IPS-15b (cell line): ENCODE data around the gene RSRP1.
"Not testable (repeated sequence)": the region's sequence is repeated elsewhere in the genome, so short reads cannot be mapped to it uniquely, and the experiment has no call there.

ENCODE experiments used
- H3K27me3 ChIP-seq: one replicate; pipeline ENCODE4 v1.6.1; 2013; ENCODE audit warnings: low read length; ENCODE audit not compliant: control insufficient read depth, insufficient read depth
- H3K36me3 ChIP-seq: one replicate; pipeline ENCODE4 v1.6.1; 2013; ENCODE audit warnings: low read length; ENCODE audit not compliant: control insufficient read depth, insufficient read depth
- H3K4me1 ChIP-seq: one replicate; pipeline ENCODE4 v1.6.1; 2013; ENCODE audit warnings: mild to moderate bottlenecking, low read length; ENCODE audit not compliant: control insufficient read depth, insufficient read depth
- H3K4me3 ChIP-seq: one replicate; pipeline ENCODE4 v1.5.1; 2013; ENCODE audit warnings: low read depth, low read length
- H3K9ac ChIP-seq: one replicate; pipeline ENCODE4 v1.6.1; 2013; ENCODE audit warnings: low read depth, mild to moderate bottlenecking, low read length
- H3K9me3 ChIP-seq: one replicate; pipeline ENCODE4 v1.6.1; 2013; ENCODE audit warnings: mild to moderate bottlenecking, low read length; ENCODE audit not compliant: control insufficient read depth, insufficient read depth

RSRP1 gene

GRCh38 chr1:25247024-25247828 lies at the start of gene RSRP1:
Gene RSRP1 (minus strand): TSS chr1:25247454. CDS start chr1:25246963, 491 bp downstream.
- peaks cover 25% of the 10 kb centered on the region for H3K36me3 ChIP-seq
- H3K9ac ChIP-seq, result peak within 1 kb of the TSS; percentile 98
- H3K4me3 ChIP-seq, result peak within 1 kb of the TSS; percentile 99
- H3K27me3 ChIP-seq, result no peaks in the 10 kb centered on the region
- no peaks in the 10 kb centered on the region for H3K4me1 ChIP-seq
- H3K9me3 ChIP-seq, result no peaks in the 10 kb centered on the region

GRCh38 chr1:25296501-25296900 lies 49.2 kb upstream of the RSRP1 start:
- H3K36me3 ChIP-seq, H3K9me3 ChIP-seq, H3K4me3 ChIP-seq, H3K4me1 ChIP-seq, H3K9ac ChIP-seq, H3K27me3 ChIP-seq: not testable (repeated sequence)

- H3K9me3 ChIP-seq, H3K4me3 ChIP-seq, H3K9ac ChIP-seq, H3K4me1 ChIP-seq, H3K27me3 ChIP-seq, H3K36me3 ChIP-seq: not testable (repeated sequence)
Observed at GRCh38 chr1:25294889-25295826, 47.9 kb upstream of the RSRP1 start.

GRCh38 chr1:25293426-25293825 lies 46.2 kb upstream of the RSRP1 start:
- not testable (repeated sequence) for H3K9ac ChIP-seq, H3K36me3 ChIP-seq, H3K4me3 ChIP-seq, H3K9me3 ChIP-seq, H3K27me3 ChIP-seq, H3K4me1 ChIP-seq

- not testable (repeated sequence) for H3K4me1 ChIP-seq, H3K27me3 ChIP-seq, H3K9me3 ChIP-seq, H3K4me3 ChIP-seq, H3K36me3 ChIP-seq, H3K9ac ChIP-seq
Observed at GRCh38 chr1:25290043-25290442, 42.8 kb upstream of the RSRP1 start.

GRCh38 chr1:25288573-25289101 lies 41.4 kb upstream of the RSRP1 start:
- not testable (repeated sequence) for H3K36me3 ChIP-seq, H3K9ac ChIP-seq, H3K4me3 ChIP-seq, H3K27me3 ChIP-seq, H3K4me1 ChIP-seq, H3K9me3 ChIP-seq

- not testable (repeated sequence) for H3K9me3 ChIP-seq, H3K36me3 ChIP-seq, H3K4me1 ChIP-seq, H3K4me3 ChIP-seq, H3K9ac ChIP-seq, H3K27me3 ChIP-seq
Observed at GRCh38 chr1:25287164-25287563, 39.9 kb upstream of the RSRP1 start.

GRCh38 chr1:25285862-25286261 lies 38.6 kb upstream of the RSRP1 start:
- H3K27me3 ChIP-seq, H3K9ac ChIP-seq, H3K4me1 ChIP-seq, H3K4me3 ChIP-seq, H3K36me3 ChIP-seq, H3K9me3 ChIP-seq: not testable (repeated sequence)

GRCh38 chr1:25279693-25280111 lies 32.4 kb upstream of the RSRP1 start:
- H3K27me3 ChIP-seq, H3K36me3 ChIP-seq, H3K9me3 ChIP-seq, H3K4me1 ChIP-seq, H3K9ac ChIP-seq, H3K4me3 ChIP-seq: not testable (repeated sequence)

- not testable (repeated sequence) for H3K4me1 ChIP-seq, H3K36me3 ChIP-seq, H3K9me3 ChIP-seq, H3K9ac ChIP-seq, H3K27me3 ChIP-seq, H3K4me3 ChIP-seq
Observed at GRCh38 chr1:25278790-25279189, 31.5 kb upstream of the RSRP1 start.

- H3K4me1 ChIP-seq, H3K9ac ChIP-seq, H3K36me3 ChIP-seq, H3K4me3 ChIP-seq, H3K9me3 ChIP-seq, H3K27me3 ChIP-seq: not testable (repeated sequence)
Observed at GRCh38 chr1:25278358-25278757, 31.1 kb upstream of the RSRP1 start.

- H3K9ac ChIP-seq, H3K9me3 ChIP-seq, H3K36me3 ChIP-seq, H3K4me3 ChIP-seq, H3K27me3 ChIP-seq, H3K4me1 ChIP-seq: not testable (repeated sequence)
Observed at GRCh38 chr1:25277295-25277694, 30.0 kb upstream of the RSRP1 start.
